Muscle of arm (tissue), 14 donors: ENCODE data around the gene DAG1. TPM values are rescaled to one million over a fixed set of nuclear protein-coding genes. Genes with fewer than 3 reads are reported as not detected.

Experiments used
- DNase-seq: peaks from one replicate; pipeline ENCODE4 v3.0.0-alpha.2; 2013
- long read RNA-seq, 11 donors: transcript quantifications; one replicate each; lab custom pipeline, GENCODE V29; 2026
- polyA plus RNA-seq, 12 donors: library from polyadenylated mRNA; unstranded; fragments of 120-200 nt; gene quantifications; one replicate each; pipeline ENCODE4 v1.2.1, GENCODE V29; 2013; ENCODE audit not compliant: insufficient read length in 12 of 12

DAG1 gene
- 100 to 1,000 TPM in 11 of 12 donors, not detected in 1; 108 to 281 (median 232) TPM for polyA plus RNA-seq
- long read RNA-seq, donor 1, full-length matches to known transcripts, result 13 of 13 reads
- long read RNA-seq, donor 1, partial matches to known transcripts, result 0 of 13 reads
- long read RNA-seq, donor 1, other reads (novel, unspliced or antisense), result 0 of 13 reads
- long read RNA-seq, donor 2, full-length matches to known transcripts, result 75 of 75 reads
- long read RNA-seq, donor 2, partial matches to known transcripts, result 0 of 75 reads
- long read RNA-seq, donor 2, other reads (novel, unspliced or antisense), result 0 of 75 reads
- long read RNA-seq, donor 3, full-length matches to known transcripts, result 49 of 49 reads
- long read RNA-seq, donor 3, partial matches to known transcripts, result 0 of 49 reads
- long read RNA-seq, donor 3, other reads (novel, unspliced or antisense), result 0 of 49 reads
- long read RNA-seq, donor 4, full-length matches to known transcripts, result 27 of 27 reads
- long read RNA-seq, donor 4, partial matches to known transcripts, result 0 of 27 reads
- long read RNA-seq, donor 4, other reads (novel, unspliced or antisense), result 0 of 27 reads
- long read RNA-seq, donor 5, full-length matches to known transcripts, result 69 of 69 reads
- long read RNA-seq, donor 5, partial matches to known transcripts, result 0 of 69 reads
- long read RNA-seq, donor 5, other reads (novel, unspliced or antisense), result 0 of 69 reads
- long read RNA-seq, donor 6, full-length matches to known transcripts, result 33 of 33 reads
- long read RNA-seq, donor 6, partial matches to known transcripts, result 0 of 33 reads
- long read RNA-seq, donor 6, other reads (novel, unspliced or antisense), result 0 of 33 reads
- long read RNA-seq, donor 7, full-length matches to known transcripts, result 28 of 28 reads
- long read RNA-seq, donor 7, partial matches to known transcripts, result 0 of 28 reads
- long read RNA-seq, donor 7, other reads (novel, unspliced or antisense), result 0 of 28 reads
- long read RNA-seq, donor 8, full-length matches to known transcripts, result 84 of 269 reads
- long read RNA-seq, donor 8, partial matches to known transcripts, result 185 of 269 reads
- long read RNA-seq, donor 8, other reads (novel, unspliced or antisense), result 0 of 269 reads
- long read RNA-seq, donor 9, full-length matches to known transcripts, result 24 of 75 reads
- long read RNA-seq, donor 9, partial matches to known transcripts, result 51 of 75 reads
- long read RNA-seq, donor 9, other reads (novel, unspliced or antisense), result 0 of 75 reads
- long read RNA-seq, donor 10, full-length matches to known transcripts, result 67 of 94 reads
- long read RNA-seq, donor 10, partial matches to known transcripts, result 22 of 94 reads
- long read RNA-seq, donor 10, other reads (novel, unspliced or antisense), result 5 of 94 reads
- long read RNA-seq, donor 11, full-length matches to known transcripts, result 43 of 43 reads
- long read RNA-seq, donor 11, partial matches to known transcripts, result 0 of 43 reads
- long read RNA-seq, donor 11, other reads (novel, unspliced or antisense), result 0 of 43 reads

GRCh38 chr3:49469936-49470713 is at the start of gene DAG1:
DAG1 (plus strand) TSS chr3:49470267; CDS start chr3:49510535, 40,268 bp downstream.
- peak; percentile 96 for DNase-seq

- DNase-seq, result no peak
Observed at GRCh38 chr3:49421890-49422378, 48.1 kb upstream of the DAG1 start.

GRCh38 chr3:49422379-49423248 is 47.5 kb upstream of the DAG1 start, which contains the start of gene AMT:
AMT (minus strand) TSS chr3:49422473; CDS start chr3:49422450, 23 bp downstream.
- peak; percentile 32 for DNase-seq

- DNase-seq, result no peak
Observed at GRCh38 chr3:49424816-49425215, 45.3 kb upstream of the DAG1 start.

- no peak for DNase-seq
Observed at GRCh38 chr3:49427586-49427985, 42.5 kb upstream of the DAG1 start.

- DNase-seq, result no peak
Observed at GRCh38 chr3:49428752-49429080, 41.4 kb upstream of the DAG1 start.

GRCh38 chr3:49434731-49435130 is 35.3 kb upstream of the DAG1 start:
- no peak for DNase-seq

GRCh38 chr3:49445391-49445790 is 24.7 kb upstream of the DAG1 start:
- DNase-seq, result no peak

- no peak for DNase-seq
Observed at GRCh38 chr3:49453621-49454020, 16.4 kb upstream of the DAG1 start.

- no peak for DNase-seq
Observed at GRCh38 chr3:49454458-49454857, 15.6 kb upstream of the DAG1 start.

- DNase-seq, result no peak
Observed at GRCh38 chr3:49454898-49455681, 15.0 kb upstream of the DAG1 start.

GRCh38 chr3:49456466-49456865 is 13.6 kb upstream of the DAG1 start:
- no peak for DNase-seq

- no peak for DNase-seq
Observed at GRCh38 chr3:49460188-49460890, 9.7 kb upstream of the DAG1 start.

- DNase-seq, result no peak
Observed at GRCh38 chr3:49460956-49461355, 9.1 kb upstream of the DAG1 start.

GRCh38 chr3:49461443-49462171 is 8.5 kb upstream of the DAG1 start:
- no peak for DNase-seq

GRCh38 chr3:49462222-49462621 is 7.8 kb upstream of the DAG1 start:
- no peak for DNase-seq
